K562 (cell line): Measurements from ENCODE around the gene SOX18. TPM values are rescaled to one million over a fixed set of nuclear protein-coding genes. Genes with fewer than 3 reads are reported as not detected.

Source experiments
- BMI1 ChIP-seq: fragments of 150-350 bp; IDR thresholded peaks from 2 replicates; pipeline ENCODE4 v1.6.1; 2014; ENCODE audit warnings: low read length
- CHD4 ChIP-seq: fragments of 200-600 bp; sonication (generic); IDR thresholded peaks from 3 replicates; pipeline ENCODE4 v1.6.1; 2012; ENCODE audit warnings: low read depth, mild to moderate bottlenecking, mixed read lengths, low read length, inconsistent platforms; ENCODE audit not compliant: insufficient read depth, insufficient replicate concordance, poor library complexity, severe bottlenecking
- FOXJ2 ChIP-seq: fragments of 200-800 bp; sonication (Bioruptor generic); IDR thresholded peaks from 2 replicates; pipeline ENCODE4 v1.6.1; 2016; ENCODE audit warnings: missing genetic modification characterization, missing compliant biosample characterization
- KDM4B ChIP-seq, 2 experiments: fragments of 450-650 bp in 1 of 2; sonication (generic) in 1 of 2; IDR thresholded peaks; 2 replicates each; pipeline ENCODE4 v1.6.1; 2016 to 2017; ENCODE audit warnings: borderline replicate concordance in 2 of 2, antibody characterized with exemption in 1 of 2, low read depth in 1 of 2, mild to moderate bottlenecking in 1 of 2
- MAFF ChIP-seq: IDR thresholded peaks from 2 replicates; pipeline ENCODE4 v1.6.1; 2012; ENCODE audit warnings: low read length, improper control_type of control experiment
- MXI1 ChIP-seq: IDR thresholded peaks from 2 replicates; pipeline ENCODE4 v1.6.1; 2011; ENCODE audit warnings: low read depth, mild to moderate bottlenecking, improper control_type of control experiment, low read length
- NRF1 ChIP-seq, 2 experiments: fragments of 450-650 bp; IDR thresholded peaks in 1 of 2; conservative IDR thresholded peaks in 1 of 2; 2 replicates each; pipeline ENCODE4 v1.6.1; 2014; ENCODE audit warnings: mild to moderate bottlenecking in 2 of 2
- RHOXF2B ChIP-seq: fragments of 250-450 bp; sonication (Bioruptor Pico); conservative IDR thresholded peaks from 2 replicates; pipeline ENCODE4 v1.5.1; 2021
- ZNF274 ChIP-seq: IDR thresholded peaks from 2 replicates; pipeline ENCODE4 v1.6.1; 2011; ENCODE audit warnings: low read depth, mild to moderate bottlenecking, low read length, moderate library complexity, borderline replicate concordance
- ZNF282 ChIP-seq: sonication (generic); formaldehyde crosslinking; IDR thresholded peaks from 2 replicates; pipeline ENCODE4 v1.8.1; 2023; ENCODE audit warnings: missing genetic modification reagents
- polyA plus RNA-seq, 8 experiments: library from polyadenylated mRNA; depleted of rRNA in 4 of 8; stranded (reverse) in 5 of 8; unstranded in 3 of 8; fragments of >200 nt; fragmentation: Nextera tagmentation in 2 of 8; fragmentation: Illumina TruSeq in 1 of 8; extraction: Ambion mirVana in 2 of 8; extraction: Trizol in 1 of 8; gene quantifications; 2 replicates each; pipeline versions ENCODE4 v1.2.1 to v1.2.3, GENCODE V29; 2011 to 2014; ENCODE audit warnings: inconsistent platforms in 1 of 8, missing spikeins in 1 of 8
- total RNA-seq, 7 experiments: library from RNA; depleted of rRNA in 6 of 7; stranded (reverse); fragments of >200 nt in 6 of 7; fragmentation: Illumina TruSeq in 2 of 7; extraction: Trizol in 2 of 7; gene quantifications; 2 replicates each; pipeline versions ENCODE4 v1.2.1 to v1.2.3, GENCODE V29; 2011 to 2021; ENCODE audit warnings: low replicate concordance in 1 of 7
- TF ChIP-seq, protein P1 (sequence below): fragments of 450-650 bp; IDR thresholded peaks from 2 replicates; pipeline ENCODE4 v1.6.1; 2016; ENCODE audit warnings: low read depth
- TF ChIP-seq, protein P2 (sequence below): sonication (generic); formaldehyde crosslinking; IDR thresholded peaks from 2 replicates; pipeline ENCODE4 v1.8.1; 2023; ENCODE audit warnings: mild to moderate bottlenecking, missing genetic modification reagents
- TF ChIP-seq, protein P3 (sequence below): fragments of 250-450 bp; sonication (Bioruptor Pico); IDR thresholded peaks from 2 replicates; pipeline ENCODE4 v1.5.0; 2020; ENCODE audit warnings: mild to moderate bottlenecking, borderline replicate concordance

The SOX18 gene
- total and polyA plus RNA-seq, 9 of the 15 experiments (the other 6 are each of a cell fraction or from before 2014, with no cell fraction given) = 0.15 to 19.8 (median 0.33) TPM

GRCh38 chr20:64053841-64054661 is 4.6 kb upstream of the SOX18 start (continued):
- TF ChIP-seq FOXJ2 (tag) (no peak), MXI1 (no peak), CHD4 (no peak), NRF1 (conservative IDR thresholded peaks at IDR 0.05 in 1 of 2, IDR thresholded peaks at IDR 0.05 in 1 of 2) (peak; percentile 74 to 79), KDM4B (IDR thresholded peaks at IDR 0.05; ENCODE audit: borderline replicate concordance in 2 of 2, low read depth in 1 of 2) (no peak), MAFF (no peak), ZNF274 (no peak), RHOXF2B (CRISPR knock-in tag) (no peak), ZNF282 (no peak), BMI1 (no peak)
- TF ChIP-seq, protein P1, sequence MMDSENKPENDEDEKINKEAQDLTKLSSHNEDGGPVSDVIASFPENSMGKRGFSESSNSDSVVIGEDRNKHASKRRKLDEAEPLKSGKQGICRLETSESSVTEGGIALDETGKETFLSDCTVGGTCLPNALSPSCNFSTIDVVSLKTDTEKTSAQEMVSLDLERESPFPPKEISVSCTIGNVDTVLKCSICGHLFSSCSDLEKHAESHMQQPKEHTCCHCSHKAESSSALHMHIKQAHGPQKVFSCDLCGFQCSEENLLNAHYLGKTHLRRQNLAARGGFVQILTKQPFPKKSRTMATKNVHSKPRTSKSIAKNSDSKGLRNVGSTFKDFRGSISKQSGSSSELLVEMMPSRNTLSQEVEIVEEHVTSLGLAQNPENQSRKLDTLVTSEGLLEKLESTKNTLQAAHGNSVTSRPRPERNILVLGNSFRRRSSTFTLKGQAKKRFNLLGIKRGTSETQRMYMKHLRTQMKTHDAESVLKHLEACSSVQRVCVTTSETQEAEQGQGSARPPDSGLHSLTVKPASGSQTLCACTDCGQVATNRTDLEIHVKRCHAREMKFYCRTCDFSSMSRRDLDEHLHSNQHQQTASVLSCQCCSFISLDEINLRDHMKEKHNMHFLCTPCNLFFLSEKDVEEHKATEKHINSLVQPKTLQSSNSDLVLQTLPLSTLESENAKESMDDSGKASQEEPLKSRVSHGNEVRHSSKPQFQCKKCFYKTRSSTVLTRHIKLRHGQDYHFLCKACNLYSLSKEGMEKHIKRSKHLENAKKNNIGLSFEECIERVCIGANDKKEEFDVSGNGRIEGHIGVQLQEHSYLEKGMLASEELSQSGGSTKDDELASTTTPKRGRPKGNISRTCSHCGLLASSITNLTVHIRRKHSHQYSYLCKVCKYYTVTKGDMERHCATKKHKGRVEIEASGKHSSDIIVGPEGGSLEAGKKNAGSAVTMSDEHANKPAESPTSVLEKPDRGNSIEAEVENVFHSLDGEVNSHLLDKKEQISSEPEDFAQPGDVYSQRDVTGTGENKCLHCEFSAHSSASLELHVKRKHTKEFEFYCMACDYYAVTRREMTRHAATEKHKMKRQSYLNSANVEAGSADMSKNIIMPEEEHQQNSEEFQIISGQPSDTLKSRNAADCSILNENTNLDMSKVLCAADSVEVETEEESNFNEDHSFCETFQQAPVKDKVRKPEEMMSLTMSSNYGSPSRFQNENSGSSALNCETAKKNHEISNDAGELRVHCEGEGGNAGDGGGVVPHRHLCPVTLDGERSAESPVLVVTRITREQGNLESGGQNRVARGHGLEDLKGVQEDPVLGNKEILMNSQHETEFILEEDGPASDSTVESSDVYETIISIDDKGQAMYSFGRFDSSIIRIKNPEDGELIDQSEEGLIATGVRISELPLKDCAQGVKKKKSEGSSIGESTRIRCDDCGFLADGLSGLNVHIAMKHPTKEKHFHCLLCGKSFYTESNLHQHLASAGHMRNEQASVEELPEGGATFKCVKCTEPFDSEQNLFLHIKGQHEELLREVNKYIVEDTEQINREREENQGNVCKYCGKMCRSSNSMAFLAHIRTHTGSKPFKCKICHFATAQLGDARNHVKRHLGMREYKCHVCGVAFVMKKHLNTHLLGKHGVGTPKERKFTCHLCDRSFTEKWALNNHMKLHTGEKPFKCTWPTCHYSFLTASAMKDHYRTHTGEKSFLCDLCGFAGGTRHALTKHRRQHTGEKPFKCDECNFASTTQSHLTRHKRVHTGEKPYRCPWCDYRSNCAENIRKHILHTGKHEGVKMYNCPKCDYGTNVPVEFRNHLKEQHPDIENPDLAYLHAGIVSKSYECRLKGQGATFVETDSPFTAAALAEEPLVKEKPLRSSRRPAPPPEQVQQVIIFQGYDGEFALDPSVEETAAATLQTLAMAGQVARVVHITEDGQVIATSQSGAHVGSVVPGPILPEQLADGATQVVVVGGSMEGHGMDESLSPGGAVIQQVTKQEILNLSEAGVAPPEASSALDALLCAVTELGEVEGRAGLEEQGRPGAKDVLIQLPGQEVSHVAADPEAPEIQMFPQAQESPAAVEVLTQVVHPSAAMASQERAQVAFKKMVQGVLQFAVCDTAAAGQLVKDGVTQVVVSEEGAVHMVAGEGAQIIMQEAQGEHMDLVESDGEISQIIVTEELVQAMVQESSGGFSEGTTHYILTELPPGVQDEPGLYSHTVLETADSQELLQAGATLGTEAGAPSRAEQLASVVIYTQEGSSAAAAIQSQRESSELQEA = no peak
- TF ChIP-seq, protein P2, sequence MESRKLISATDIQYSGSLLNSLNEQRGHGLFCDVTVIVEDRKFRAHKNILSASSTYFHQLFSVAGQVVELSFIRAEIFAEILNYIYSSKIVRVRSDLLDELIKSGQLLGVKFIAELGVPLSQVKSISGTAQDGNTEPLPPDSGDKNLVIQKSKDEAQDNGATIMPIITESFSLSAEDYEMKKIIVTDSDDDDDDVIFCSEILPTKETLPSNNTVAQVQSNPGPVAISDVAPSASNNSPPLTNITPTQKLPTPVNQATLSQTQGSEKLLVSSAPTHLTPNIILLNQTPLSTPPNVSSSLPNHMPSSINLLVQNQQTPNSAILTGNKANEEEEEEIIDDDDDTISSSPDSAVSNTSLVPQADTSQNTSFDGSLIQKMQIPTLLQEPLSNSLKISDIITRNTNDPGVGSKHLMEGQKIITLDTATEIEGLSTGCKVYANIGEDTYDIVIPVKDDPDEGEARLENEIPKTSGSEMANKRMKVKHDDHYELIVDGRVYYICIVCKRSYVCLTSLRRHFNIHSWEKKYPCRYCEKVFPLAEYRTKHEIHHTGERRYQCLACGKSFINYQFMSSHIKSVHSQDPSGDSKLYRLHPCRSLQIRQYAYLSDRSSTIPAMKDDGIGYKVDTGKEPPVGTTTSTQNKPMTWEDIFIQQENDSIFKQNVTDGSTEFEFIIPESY (CRISPR knock-in tag) = peak; percentile 54; the same call in 1 of the 2 replicates
- TF ChIP-seq, protein P3, sequence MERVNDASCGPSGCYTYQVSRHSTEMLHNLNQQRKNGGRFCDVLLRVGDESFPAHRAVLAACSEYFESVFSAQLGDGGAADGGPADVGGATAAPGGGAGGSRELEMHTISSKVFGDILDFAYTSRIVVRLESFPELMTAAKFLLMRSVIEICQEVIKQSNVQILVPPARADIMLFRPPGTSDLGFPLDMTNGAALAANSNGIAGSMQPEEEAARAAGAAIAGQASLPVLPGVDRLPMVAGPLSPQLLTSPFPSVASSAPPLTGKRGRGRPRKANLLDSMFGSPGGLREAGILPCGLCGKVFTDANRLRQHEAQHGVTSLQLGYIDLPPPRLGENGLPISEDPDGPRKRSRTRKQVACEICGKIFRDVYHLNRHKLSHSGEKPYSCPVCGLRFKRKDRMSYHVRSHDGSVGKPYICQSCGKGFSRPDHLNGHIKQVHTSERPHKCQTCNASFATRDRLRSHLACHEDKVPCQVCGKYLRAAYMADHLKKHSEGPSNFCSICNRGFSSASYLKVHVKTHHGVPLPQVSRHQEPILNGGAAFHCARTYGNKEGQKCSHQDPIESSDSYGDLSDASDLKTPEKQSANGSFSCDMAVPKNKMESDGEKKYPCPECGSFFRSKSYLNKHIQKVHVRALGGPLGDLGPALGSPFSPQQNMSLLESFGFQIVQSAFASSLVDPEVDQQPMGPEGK (CRISPR knock-in tag) = no peak
